ENCODE data around the gene SLC49A3. TPM values are rescaled to one million over a fixed set of nuclear protein-coding genes. Genes with fewer than 3 reads are reported as not detected.

The SLC49A3 gene
- total RNA-seq, 1 experiment from 2014 or later, result 0.20 TPM

DNA sequence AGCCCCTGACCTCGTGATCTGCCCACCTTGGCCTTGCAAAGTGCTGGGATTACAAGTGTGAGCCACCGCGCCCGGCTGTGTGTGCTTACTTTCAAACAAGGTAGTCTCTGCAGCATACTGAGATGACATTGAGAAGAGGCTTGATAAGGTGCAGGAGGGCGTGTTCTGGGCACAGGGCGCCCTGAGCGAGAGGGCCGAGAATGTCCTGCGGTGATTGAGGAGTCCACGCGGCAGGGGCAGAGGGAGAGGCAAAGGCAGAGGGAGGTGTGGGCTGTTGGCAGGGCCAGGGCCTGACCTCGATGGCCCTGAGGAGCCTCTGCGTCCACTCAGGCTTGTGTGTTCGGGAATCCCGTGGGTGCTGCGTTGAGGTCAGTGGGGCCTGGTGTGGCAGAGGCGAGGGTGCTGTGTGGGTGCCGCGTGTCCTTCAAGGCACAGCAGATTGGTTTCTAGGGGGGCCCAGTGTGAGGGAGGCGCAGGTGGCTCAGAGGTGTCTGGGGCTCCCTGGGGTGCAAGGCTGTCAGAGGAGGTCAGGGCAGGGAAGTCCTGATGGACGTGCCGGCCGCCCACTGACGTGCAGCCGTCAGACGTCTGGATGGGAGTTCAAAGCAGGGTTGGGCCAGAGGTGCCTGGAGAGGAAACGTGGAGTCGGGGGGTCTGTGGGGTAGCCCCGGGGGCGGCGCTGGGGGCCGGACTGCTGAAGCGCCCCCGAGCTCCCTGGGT is 28.8 kb upstream of the SLC49A3 start:
- Mint-ChIP-seq H3K36me3 (ENCODE audit: insufficient read depth, unreplicated experiment) (peaks cover 41% of the 10 kb centered on the region), H3K4me3 (ENCODE audit: unreplicated experiment) (no peak overlapping the region), H3K4me1 (ENCODE audit: low read depth, unreplicated experiment) (no peaks in the 10 kb centered on the region), H3K27ac (ENCODE audit: unreplicated experiment) (no peak overlapping the region), H3K9me3 (ENCODE audit: unreplicated experiment) (no peaks in the 10 kb centered on the region), H3K27me3 (ENCODE audit: insufficient read depth, unreplicated experiment) (no peaks in the 10 kb centered on the region)
- Histone ChIP-seq H3K9me3 (no peaks in the 10 kb centered on the region), H3K4me1 (no peaks in the 10 kb centered on the region), H3K27me3 (replicated peaks; ENCODE audit: control insufficient read depth, insufficient read depth, low read length) (no peaks in the 10 kb centered on the region), H3K4me3 (ENCODE audit: low read depth, low read length) (no peak overlapping the region), H3K36me3 (ENCODE audit: control insufficient read depth, insufficient read depth, low read length) (peaks cover 3% of the 10 kb centered on the region; the same call in 1 of the 2 replicates)
- TF ChIP-seq, protein P1, sequence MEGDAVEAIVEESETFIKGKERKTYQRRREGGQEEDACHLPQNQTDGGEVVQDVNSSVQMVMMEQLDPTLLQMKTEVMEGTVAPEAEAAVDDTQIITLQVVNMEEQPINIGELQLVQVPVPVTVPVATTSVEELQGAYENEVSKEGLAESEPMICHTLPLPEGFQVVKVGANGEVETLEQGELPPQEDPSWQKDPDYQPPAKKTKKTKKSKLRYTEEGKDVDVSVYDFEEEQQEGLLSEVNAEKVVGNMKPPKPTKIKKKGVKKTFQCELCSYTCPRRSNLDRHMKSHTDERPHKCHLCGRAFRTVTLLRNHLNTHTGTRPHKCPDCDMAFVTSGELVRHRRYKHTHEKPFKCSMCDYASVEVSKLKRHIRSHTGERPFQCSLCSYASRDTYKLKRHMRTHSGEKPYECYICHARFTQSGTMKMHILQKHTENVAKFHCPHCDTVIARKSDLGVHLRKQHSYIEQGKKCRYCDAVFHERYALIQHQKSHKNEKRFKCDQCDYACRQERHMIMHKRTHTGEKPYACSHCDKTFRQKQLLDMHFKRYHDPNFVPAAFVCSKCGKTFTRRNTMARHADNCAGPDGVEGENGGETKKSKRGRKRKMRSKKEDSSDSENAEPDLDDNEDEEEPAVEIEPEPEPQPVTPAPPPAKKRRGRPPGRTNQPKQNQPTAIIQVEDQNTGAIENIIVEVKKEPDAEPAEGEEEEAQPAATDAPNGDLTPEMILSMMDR (IDR thresholded peaks at IDR 0.05; ENCODE audit: insufficient read depth in 1 of 2, low read depth in 1 of 2, low read length in 1 of 2, severe bottlenecking in 1 of 2, unreplicated experiment in 1 of 2), result no peak
- ChIA-PET POLR2A (interaction anchor here (0.6 kb wide), 1 partner anchor 47 kb away, joined by 6 read pairs; no protein-coding TSS in a partner anchor), CTCF (no interaction called here)
- no TSS peak for BruUV-seq (replicated peaks)
- no peak for DNase-seq
- intact Hi-C loops (cut with micrococcal nuclease; ENCODE audit: unreplicated experiment), result no loop called here

DNA sequence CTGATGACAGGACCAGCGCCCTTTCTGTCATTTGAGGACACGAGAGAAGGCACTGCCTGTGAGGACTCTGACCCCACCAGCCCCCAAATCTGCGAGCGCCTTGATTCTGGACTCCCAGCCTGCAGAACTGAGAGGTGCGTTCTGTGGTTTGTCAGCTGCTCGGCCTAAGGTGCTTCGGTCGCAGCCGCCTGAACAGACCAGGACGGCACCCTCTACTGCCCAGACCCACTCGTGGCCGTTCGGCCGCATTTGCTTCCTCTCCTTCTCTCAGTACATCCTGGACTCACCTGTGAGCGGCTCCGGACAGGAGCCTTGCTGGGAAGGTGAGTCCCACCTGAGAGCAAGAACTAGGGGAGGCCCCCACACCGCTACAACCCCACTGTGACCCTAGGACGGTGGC is 25.1 kb upstream of the SLC49A3 start:
- peaks cover 31% of the 10 kb centered on the region for H3K36me3 Mint-ChIP-seq (ENCODE audit: insufficient read depth, unreplicated experiment)
- no peaks in the 10 kb centered on the region for H3K9me3 Mint-ChIP-seq (ENCODE audit: unreplicated experiment)
- Histone ChIP-seq H3K4me3 (ENCODE audit: low read depth, low read length) (no peak overlapping the region), H3K27me3 (replicated peaks; ENCODE audit: control insufficient read depth, insufficient read depth, low read length) (no peaks in the 10 kb centered on the region), H3K9me3 (no peaks in the 10 kb centered on the region), H3K4me1 (no peaks in the 10 kb centered on the region), H3K36me3 (ENCODE audit: control insufficient read depth, insufficient read depth, low read length) (no peaks in the 10 kb centered on the region; the same call in 1 of the 2 replicates)
- TF ChIP-seq, protein P1 (IDR thresholded peaks at IDR 0.05; ENCODE audit: insufficient read depth in 1 of 2, low read depth in 1 of 2, low read length in 1 of 2, severe bottlenecking in 1 of 2, unreplicated experiment in 1 of 2), result no peak
- H3K27me3 Mint-ChIP-seq (ENCODE audit: insufficient read depth, unreplicated experiment), result no peaks in the 10 kb centered on the region
- no TSS peak for BruUV-seq (replicated peaks)
- no peak overlapping the region for H3K27ac Mint-ChIP-seq (ENCODE audit: unreplicated experiment)
- POLR2A ChIA-PET, result interaction anchor here (0.6 kb wide), 1 partner anchor 87 kb away, joined by 4 read pairs; no protein-coding TSS in a partner anchor
- intact Hi-C loops (cut with micrococcal nuclease; ENCODE audit: unreplicated experiment), result no loop called here
- no peak for DNase-seq
- CTCF ChIA-PET, result no interaction called here
- H3K4me1 Mint-ChIP-seq (ENCODE audit: low read depth, unreplicated experiment), result no peaks in the 10 kb centered on the region
- H3K4me3 Mint-ChIP-seq (ENCODE audit: unreplicated experiment), result no peak overlapping the region

DNA sequence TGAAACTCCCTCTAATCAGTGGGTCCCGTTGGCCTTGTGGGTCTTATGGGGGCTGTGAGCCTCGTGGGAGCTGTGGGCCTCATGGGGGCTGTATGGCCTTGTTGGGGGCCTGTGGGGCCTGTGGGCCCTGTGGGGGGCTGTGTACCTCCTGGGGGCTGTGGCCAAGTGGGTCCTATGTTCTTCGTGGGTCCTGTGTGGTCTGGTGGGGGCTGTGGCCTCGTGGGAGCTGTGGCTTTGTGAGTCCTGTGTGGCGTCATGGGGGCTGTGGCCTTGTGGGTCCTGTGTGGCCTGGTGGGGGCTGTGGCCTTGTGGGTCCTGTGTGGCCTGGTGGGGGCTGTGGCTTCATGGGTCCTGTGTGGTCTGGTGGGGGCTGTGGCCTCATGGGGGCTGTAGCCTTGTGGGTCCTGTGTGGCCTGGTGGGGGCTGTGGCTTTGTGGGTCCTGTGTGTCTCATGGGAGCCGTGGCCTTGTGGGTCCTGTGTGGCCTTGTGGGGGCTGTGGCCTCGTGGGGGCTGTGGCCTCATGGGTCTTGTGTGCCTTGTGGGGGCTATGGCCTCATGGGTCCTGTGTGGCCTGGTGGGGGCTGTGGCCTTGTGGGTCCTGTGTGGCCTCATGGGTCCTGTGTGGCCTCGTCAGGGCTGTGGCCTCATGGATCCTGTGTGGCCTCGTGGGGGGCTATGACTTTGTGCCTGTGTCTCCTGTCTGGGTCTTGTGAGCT is 24.1 kb upstream of the SLC49A3 start:
- no peak for DNase-seq
- Histone ChIP-seq H3K9me3 (no peaks in the 10 kb centered on the region), H3K4me1 (no peaks in the 10 kb centered on the region), H3K36me3 (ENCODE audit: control insufficient read depth, insufficient read depth, low read length) (peaks cover 1% of the 10 kb centered on the region; the same call in 1 of the 2 replicates), H3K27me3 (replicated peaks; ENCODE audit: control insufficient read depth, insufficient read depth, low read length) (no peaks in the 10 kb centered on the region), H3K4me3 (ENCODE audit: low read depth, low read length) (no peak overlapping the region)
- H3K36me3 Mint-ChIP-seq (ENCODE audit: insufficient read depth, unreplicated experiment), result peaks cover 36% of the 10 kb centered on the region
- TF ChIP-seq, protein P1 (IDR thresholded peaks at IDR 0.05; ENCODE audit: insufficient read depth in 1 of 2, low read depth in 1 of 2, low read length in 1 of 2, severe bottlenecking in 1 of 2, unreplicated experiment in 1 of 2), result no peak
- intact Hi-C loops (cut with micrococcal nuclease; ENCODE audit: unreplicated experiment), result no loop called here
- H3K4me1 Mint-ChIP-seq (ENCODE audit: low read depth, unreplicated experiment), result no peaks in the 10 kb centered on the region
- no TSS peak for BruUV-seq (replicated peaks)
- no peak overlapping the region for H3K27ac Mint-ChIP-seq (ENCODE audit: unreplicated experiment)
- no peaks in the 10 kb centered on the region for H3K9me3 Mint-ChIP-seq (ENCODE audit: unreplicated experiment)
- ChIA-PET CTCF (no interaction called here), POLR2A (no interaction called here)
- no peaks in the 10 kb centered on the region for H3K27me3 Mint-ChIP-seq (ENCODE audit: insufficient read depth, unreplicated experiment)
- no peak overlapping the region for H3K4me3 Mint-ChIP-seq (ENCODE audit: unreplicated experiment)
